Measurements from ENCODE around the gene TTC34. TPM values are rescaled to one million over a fixed set of nuclear protein-coding genes. Genes with fewer than 3 reads are reported as not detected.

TTC34 gene
- total and polyA plus RNA-seq, 4 donors: 0.55 to 1.3 (median 0.95) TPM; not detected in 1

DNA sequence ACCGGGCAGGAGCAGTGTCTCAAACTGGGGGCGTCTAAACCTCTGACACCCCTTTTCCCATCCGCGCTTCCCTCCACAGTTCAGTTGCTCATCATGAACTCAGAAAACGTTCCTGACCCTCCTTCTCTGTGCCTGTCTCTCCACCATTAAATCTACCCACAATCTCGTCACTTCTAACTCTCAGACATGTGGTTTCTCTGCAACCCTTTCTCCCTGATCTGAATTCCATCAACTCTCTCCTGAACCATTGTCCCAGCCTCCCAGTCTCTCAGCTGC lies 3.8 kb downstream of the TTC34 start:
- H3K27me3 ChIP-seq (ENCODE audit: control insufficient read depth in 1 of 2, insufficient read depth in 2 of 2, low read length in 1 of 2): no peaks in the 10 kb centered on the region
- H3K4me3 ChIP-seq (ENCODE audit: low read length in 2 of 2): no peak overlapping the region
- H3K27ac ChIP-seq (ENCODE audit: low read depth in 1 of 2, low read length in 2 of 2): no peak overlapping the region
- H3K36me3 ChIP-seq (ENCODE audit: control insufficient read depth in 1 of 2, insufficient read depth in 2 of 2, low read length in 1 of 2): no peaks in the 10 kb centered on the region
- ATAC-seq (ENCODE audit: low FRiP score): no peak
- no peaks in the 10 kb centered on the region for H3K4me1 ChIP-seq (ENCODE audit: control insufficient read depth in 1 of 2, insufficient read depth in 2 of 2, low read length in 2 of 2)
- no peak for DNase-seq
- WGBS, 2 donors: 50 to 53% methylated on average over 6 of the region's 6 CpGs
- peaks cover 5% of the 10 kb centered on the region for H3K9me3 ChIP-seq (ENCODE audit: control insufficient read depth, low read length)
- intact Hi-C loops (cut with DNase I): no loop called here

DNA sequence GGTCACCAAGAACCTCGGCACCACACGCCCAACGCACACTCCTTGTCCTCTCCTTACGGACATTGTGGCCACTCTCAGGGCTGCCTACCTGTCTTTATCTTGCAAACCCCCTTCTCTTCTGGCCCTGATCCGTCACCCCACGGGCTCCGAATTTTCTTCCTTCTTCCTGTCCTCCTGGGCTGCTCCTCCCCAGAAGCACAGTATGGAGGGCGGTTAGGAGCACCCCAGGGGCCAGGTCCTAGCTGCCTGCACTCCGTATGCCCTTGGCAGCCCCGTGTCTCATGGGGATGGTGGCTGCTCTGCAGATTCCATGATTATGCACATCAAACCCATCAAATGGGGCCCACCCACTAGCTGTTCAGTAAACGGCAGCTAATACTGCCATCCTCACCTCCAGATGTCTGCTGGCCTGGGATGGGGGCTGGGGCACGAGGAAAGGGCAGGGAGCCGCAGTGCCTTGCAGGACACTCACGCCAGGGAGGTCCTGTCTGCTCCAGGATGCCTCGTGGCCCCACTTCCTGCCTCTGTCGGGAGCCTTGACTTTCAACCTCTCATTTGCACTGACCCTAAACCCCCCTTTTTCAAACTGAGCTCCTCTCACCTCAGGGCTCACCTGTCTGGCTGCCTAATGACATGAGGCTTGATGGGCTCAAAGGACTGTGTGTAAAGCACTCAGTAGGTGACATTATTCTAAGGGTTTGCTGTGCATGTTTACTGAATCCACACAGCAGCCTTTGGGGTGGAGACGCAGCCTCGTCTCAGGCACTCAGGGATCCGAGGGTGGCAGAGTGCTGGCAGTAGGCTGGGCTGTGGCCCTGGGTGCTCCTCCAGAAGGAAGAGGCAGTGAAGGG lies 4.4 kb downstream of the TTC34 start:
- peaks cover 8% of the 10 kb centered on the region for H3K9me3 ChIP-seq (ENCODE audit: control insufficient read depth, low read length)
- no peaks in the 10 kb centered on the region for H3K36me3 ChIP-seq (ENCODE audit: control insufficient read depth in 1 of 2, insufficient read depth in 2 of 2, low read length in 1 of 2)
- H3K27me3 ChIP-seq (ENCODE audit: control insufficient read depth in 1 of 2, insufficient read depth in 2 of 2, low read length in 1 of 2): no peaks in the 10 kb centered on the region
- intact Hi-C loops (cut with DNase I): no loop called here
- 43 to 45% methylated on average over 19 of the region's 19 CpGs for WGBS, 2 donors
- H3K4me3 ChIP-seq (ENCODE audit: low read length in 2 of 2): no peak overlapping the region
- H3K4me1 ChIP-seq (ENCODE audit: control insufficient read depth in 1 of 2, insufficient read depth in 2 of 2, low read length in 2 of 2): no peaks in the 10 kb centered on the region
- ATAC-seq (ENCODE audit: low FRiP score): no peak
- no peak overlapping the region for H3K27ac ChIP-seq (ENCODE audit: low read depth in 1 of 2, low read length in 2 of 2)
- peak in 1 of 2 donors; percentile 40 for DNase-seq

DNA sequence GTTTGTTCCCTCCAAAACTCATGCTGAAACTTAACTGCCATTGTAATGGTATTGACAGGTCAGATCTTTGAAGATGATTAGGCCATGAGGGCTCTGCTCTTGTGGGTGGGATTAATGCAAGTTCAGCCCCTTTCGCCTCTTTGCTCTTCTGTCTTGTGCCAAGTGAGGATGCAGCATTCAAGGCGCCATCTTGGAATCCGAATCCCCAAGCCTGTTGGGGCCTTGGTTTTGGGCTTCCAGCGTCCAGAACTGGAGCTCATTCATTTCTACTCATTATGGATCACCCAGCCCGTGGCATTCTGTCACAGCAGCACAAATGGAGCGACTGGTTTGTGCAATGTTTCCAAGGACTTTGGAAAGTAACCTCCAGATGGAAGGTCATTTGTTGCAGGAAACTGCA lies 5.6 kb downstream of the TTC34 start:
- H3K27me3 ChIP-seq (ENCODE audit: control insufficient read depth in 1 of 2, insufficient read depth in 2 of 2, low read length in 1 of 2): no peaks in the 10 kb centered on the region
- DNase-seq (peak in 1 of 2 donors; percentile 36), ATAC-seq (ENCODE audit: low FRiP score) (no peak)
- 77 to 81% methylated on average over 6 of the region's 6 CpGs for WGBS, 2 donors
- H3K27ac ChIP-seq (ENCODE audit: low read depth in 1 of 2, low read length in 2 of 2): no peak overlapping the region
- H3K4me3 ChIP-seq (ENCODE audit: low read length in 2 of 2): no peak overlapping the region
- H3K9me3 ChIP-seq (ENCODE audit: control insufficient read depth, low read length): peaks cover 14% of the 10 kb centered on the region
- H3K4me1 ChIP-seq (ENCODE audit: control insufficient read depth in 1 of 2, insufficient read depth in 2 of 2, low read length in 2 of 2): no peaks in the 10 kb centered on the region
- no peaks in the 10 kb centered on the region for H3K36me3 ChIP-seq (ENCODE audit: control insufficient read depth in 1 of 2, insufficient read depth in 2 of 2, low read length in 1 of 2)
- intact Hi-C loops (cut with DNase I): no loop called here

DNA sequence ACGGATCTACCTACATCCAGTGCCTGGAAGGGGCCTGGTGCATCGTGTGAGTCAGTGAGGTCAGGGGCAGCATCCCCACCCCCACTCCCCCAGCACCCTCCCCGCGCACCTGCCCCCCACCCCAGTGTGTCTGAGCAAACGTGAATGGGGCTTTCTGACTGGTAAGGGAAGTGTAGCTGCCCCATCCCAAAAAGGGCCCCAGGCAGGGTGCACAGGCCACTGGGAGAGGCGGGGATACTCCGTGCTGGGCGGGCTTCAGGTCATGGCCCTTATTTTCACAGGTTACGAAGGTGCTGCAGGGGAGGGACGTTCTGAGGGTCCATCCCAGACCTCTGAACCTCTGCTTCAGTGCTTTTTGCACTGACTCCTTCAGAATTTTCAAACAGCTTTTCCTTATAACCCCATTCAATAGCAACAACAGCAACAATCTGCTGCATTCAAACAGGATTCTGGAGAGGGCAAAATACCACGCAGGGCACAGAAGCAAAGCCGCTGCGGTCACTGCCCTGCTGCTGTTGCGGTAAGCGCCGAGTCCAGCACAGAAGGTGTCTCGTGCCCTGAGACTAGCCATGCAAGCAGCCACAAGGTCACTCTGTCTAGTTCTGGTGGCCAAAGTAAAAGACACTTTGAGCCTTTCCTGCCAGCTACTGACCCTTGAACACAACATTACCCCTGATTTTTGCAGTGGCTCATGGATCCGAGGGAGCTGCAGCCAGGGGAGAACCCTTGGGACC lies 10.3 kb downstream of the TTC34 start:
- ATAC-seq (ENCODE audit: low FRiP score) (no peak), DNase-seq (peak in 1 of 2 donors; percentile 55)
- intact Hi-C loops (cut with DNase I): no loop called here
- Histone ChIP-seq H3K9me3 (ENCODE audit: control insufficient read depth, low read length) (peaks cover 14% of the 10 kb centered on the region), H3K4me3 (ENCODE audit: low read length in 2 of 2) (no peak overlapping the region), H3K27ac (ENCODE audit: low read depth in 1 of 2, low read length in 2 of 2) (no peak overlapping the region), H3K4me1 (ENCODE audit: control insufficient read depth in 1 of 2, insufficient read depth in 2 of 2, low read length in 2 of 2) (no peaks in the 10 kb centered on the region), H3K36me3 (ENCODE audit: control insufficient read depth in 1 of 2, insufficient read depth in 2 of 2, low read length in 1 of 2) (no peaks in the 10 kb centered on the region), H3K27me3 (ENCODE audit: control insufficient read depth in 1 of 2, insufficient read depth in 2 of 2, low read length in 1 of 2) (peaks cover 0 to 1% of the 10 kb centered on the region in 2 donors)
- 70 to 72% methylated on average over 18 of the region's 18 CpGs for WGBS, 2 donors

DNA sequence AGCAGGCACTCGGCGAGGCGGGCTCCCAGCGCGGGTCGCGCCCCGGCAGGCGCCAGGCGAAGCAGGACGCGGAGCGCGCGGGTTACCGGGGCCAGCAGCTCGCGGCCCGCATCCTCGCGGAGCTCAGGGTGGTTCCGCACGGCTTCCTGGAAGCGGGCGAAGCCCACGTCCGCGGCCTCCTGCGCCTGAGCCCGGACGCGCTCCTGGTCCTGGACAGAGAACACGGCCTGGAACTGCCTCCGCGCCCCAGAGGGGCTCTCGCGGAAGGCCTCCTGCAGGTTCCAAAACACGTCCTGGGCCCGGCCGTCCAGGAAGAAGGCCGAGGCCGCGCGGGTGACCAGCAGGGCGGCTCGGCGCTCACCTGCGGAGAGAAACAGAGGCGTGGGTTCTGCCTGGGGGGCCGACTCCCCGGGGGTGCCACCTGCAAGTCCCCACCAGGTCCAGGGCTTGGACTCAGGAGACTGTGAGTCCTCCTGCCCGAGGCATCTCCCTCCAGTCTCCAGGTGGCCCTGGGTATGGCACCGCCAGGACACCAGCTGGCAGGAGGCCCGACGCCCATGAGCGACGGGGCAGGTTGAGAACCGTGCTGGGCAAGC lies 11.4 kb downstream of the TTC34 start:
- ATAC-seq (ENCODE audit: low FRiP score) (no peak), DNase-seq (peak in 1 of 2 donors; percentile 69)
- intact Hi-C loops (cut with DNase I): loop anchor here in 1 of 2 donors (5.0 kb wide), 1 partner anchor 373 kb away; no protein-coding TSS in a partner anchor
- Histone ChIP-seq H3K27ac (ENCODE audit: low read depth in 1 of 2, low read length in 2 of 2) (no peak overlapping the region), H3K4me1 (ENCODE audit: control insufficient read depth in 1 of 2, insufficient read depth in 2 of 2, low read length in 2 of 2) (no peaks in the 10 kb centered on the region), H3K27me3 (ENCODE audit: control insufficient read depth in 1 of 2, insufficient read depth in 2 of 2, low read length in 1 of 2) (peaks cover 0 to 1% of the 10 kb centered on the region in 2 donors), H3K36me3 (ENCODE audit: control insufficient read depth in 1 of 2, insufficient read depth in 2 of 2, low read length in 1 of 2) (no peaks in the 10 kb centered on the region), H3K9me3 (ENCODE audit: control insufficient read depth, low read length) (peaks cover 11% of the 10 kb centered on the region), H3K4me3 (ENCODE audit: low read length in 2 of 2) (no peak overlapping the region)
- WGBS, 2 donors: 15 to 18% methylated on average over 51 to 58 of the region's 58 CpGs

DNA sequence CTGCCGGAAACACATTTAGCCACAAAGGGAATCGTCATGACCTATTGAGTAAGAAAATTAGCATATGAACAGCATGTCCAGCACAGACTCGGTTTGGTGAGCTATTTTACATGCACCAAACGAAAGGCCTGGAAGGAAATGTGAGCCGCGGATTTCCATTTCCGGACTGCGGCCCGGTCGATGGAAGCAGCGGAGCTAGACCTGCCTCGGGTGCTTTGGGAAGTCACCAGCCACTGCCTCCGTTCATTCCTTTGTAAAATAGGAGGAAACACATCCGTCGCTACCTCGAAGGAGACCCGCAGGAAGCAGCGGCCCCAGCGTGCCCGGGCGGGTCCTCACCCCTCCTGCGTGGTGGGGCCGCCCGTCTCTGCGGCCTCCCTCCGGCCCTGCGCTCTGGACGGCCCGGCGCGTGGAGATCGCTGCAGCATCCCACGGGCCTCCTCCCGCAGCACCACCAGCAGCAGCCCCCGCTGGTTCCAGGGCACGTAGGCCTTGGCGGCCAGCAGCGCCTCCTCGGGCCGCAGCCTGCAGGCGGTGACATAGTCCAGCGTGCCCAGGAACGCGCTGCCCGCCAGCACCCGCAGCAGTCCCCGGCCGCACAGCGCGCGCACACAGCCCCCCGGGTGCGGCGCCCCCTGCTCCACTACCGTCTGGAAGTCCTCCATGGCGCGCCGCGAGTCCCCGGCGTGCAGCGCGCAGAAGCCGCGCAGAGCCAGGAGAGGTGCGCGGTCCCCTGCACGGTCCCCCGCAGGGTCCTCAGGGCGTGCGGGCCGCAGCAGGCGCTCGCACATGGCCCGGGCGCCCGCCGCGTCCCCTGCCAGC lies 12.1 kb downstream of the TTC34 start:
- no peak for ATAC-seq (ENCODE audit: low FRiP score)

DNA sequence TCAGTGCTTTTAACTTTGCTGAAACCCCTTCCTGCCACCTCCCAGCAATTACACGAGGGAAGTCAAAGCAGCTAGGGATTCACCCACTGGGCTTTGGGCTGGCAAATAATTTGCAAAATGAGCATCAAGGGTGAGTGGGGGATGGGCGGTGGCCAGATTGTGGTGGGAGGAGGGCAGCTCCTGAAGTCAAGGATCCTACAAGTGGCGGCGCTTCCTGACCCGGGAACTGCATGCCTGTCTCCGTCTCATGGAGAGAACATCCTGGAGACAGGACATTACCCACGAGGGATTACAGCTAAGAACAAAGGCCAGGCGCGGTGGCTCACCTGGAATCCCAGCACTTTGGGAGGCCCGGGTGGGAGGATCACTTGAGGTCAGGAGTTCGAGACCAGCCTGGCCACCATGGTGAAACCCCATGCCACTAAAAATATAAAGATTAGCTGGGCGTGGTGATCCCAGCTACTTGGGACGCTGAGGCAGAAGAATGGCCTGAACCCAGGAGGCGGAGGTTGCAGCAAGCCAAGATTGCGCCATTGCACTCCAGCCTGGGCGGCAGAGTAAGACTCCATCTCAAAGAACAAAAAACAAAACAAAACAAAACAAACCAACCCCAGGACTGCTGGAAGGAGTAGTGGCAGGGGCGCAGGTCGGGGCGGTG lies 12.9 kb downstream of the TTC34 start:
- ATAC-seq (ENCODE audit: low FRiP score) (no peak), DNase-seq (peak in 1 of 2 donors; percentile 51)
- Histone ChIP-seq H3K36me3 (ENCODE audit: control insufficient read depth in 1 of 2, insufficient read depth in 2 of 2, low read length in 1 of 2) (no peaks in the 10 kb centered on the region), H3K27me3 (ENCODE audit: control insufficient read depth in 1 of 2, insufficient read depth in 2 of 2, low read length in 1 of 2) (peaks cover 0 to 1% of the 10 kb centered on the region in 2 donors), H3K4me3 (ENCODE audit: low read length in 2 of 2) (no peak overlapping the region), H3K27ac (ENCODE audit: low read depth in 1 of 2, low read length in 2 of 2) (no peak overlapping the region), H3K4me1 (ENCODE audit: control insufficient read depth in 1 of 2, insufficient read depth in 2 of 2, low read length in 2 of 2) (no peaks in the 10 kb centered on the region), H3K9me3 (ENCODE audit: control insufficient read depth, low read length) (peaks cover 9% of the 10 kb centered on the region)
- WGBS, 2 donors: 71 to 73% methylated on average over 19 of the region's 19 CpGs
- intact Hi-C loops (cut with DNase I): loop anchor here in 1 of 2 donors (5.0 kb wide), 1 partner anchor 371 kb away; no protein-coding TSS in a partner anchor

More for the DNA sequence above, 12.1 kb downstream of the TTC34 start:
- Histone ChIP-seq H3K27me3 (ENCODE audit: control insufficient read depth in 1 of 2, insufficient read depth in 2 of 2, low read length in 1 of 2) (peaks cover 0 to 1% of the 10 kb centered on the region in 2 donors), H3K27ac (ENCODE audit: low read depth in 1 of 2, low read length in 2 of 2) (no peak overlapping the region), H3K9me3 (ENCODE audit: control insufficient read depth, low read length) (peaks cover 11% of the 10 kb centered on the region), H3K36me3 (ENCODE audit: control insufficient read depth in 1 of 2, insufficient read depth in 2 of 2, low read length in 1 of 2) (no peaks in the 10 kb centered on the region), H3K4me3 (ENCODE audit: low read length in 2 of 2) (no peak overlapping the region), H3K4me1 (ENCODE audit: control insufficient read depth in 1 of 2, insufficient read depth in 2 of 2, low read length in 2 of 2) (no peaks in the 10 kb centered on the region)
- DNase-seq: peak in 1 of 2 donors; percentile 57
- WGBS, 2 donors: 5 to 6% methylated on average over 69 to 79 of the region's 79 CpGs
- intact Hi-C loops (cut with DNase I): loop anchor here in 1 of 2 donors (5.0 kb wide), 1 partner anchor 372 kb away; no protein-coding TSS in a partner anchor
